ENCODE measurements around the gene LIMS1.
"Not testable (repeated sequence)": the region's sequence is repeated elsewhere in the genome, so short reads cannot be mapped to it uniquely, and the experiment has no call there.

The LIMS1 gene

GRCh38 chr2:108637304-108637669 is 103.0 kb downstream of the LIMS1 start:
- peak; percentile 99 for DNase-seq

GRCh38 chr2:108640731-108641130 is 106.5 kb downstream of the LIMS1 start:
- DNase-seq, result peak; percentile 83

- DNase-seq, result peak; percentile 60
Measured at GRCh38 chr2:108641756-108642155, 107.5 kb downstream of the LIMS1 start.

GRCh38 chr2:108643261-108643849 is 109.1 kb downstream of the LIMS1 start:
- DNase-seq, result no peak

GRCh38 chr2:108643862-108644261 is 109.6 kb downstream of the LIMS1 start:
- not testable (repeated sequence) for DNase-seq

- not testable (repeated sequence) for DNase-seq
Measured at GRCh38 chr2:108644446-108644845, 110.2 kb downstream of the LIMS1 start.

GRCh38 chr2:108648796-108649195 is 114.5 kb downstream of the LIMS1 start:
- DNase-seq, result not testable (repeated sequence)

GRCh38 chr2:108650465-108650864 is 116.2 kb downstream of the LIMS1 start:
- not testable (repeated sequence) for DNase-seq

GRCh38 chr2:108651468-108651867 is 117.2 kb downstream of the LIMS1 start:
- DNase-seq, result not testable (repeated sequence)

GRCh38 chr2:108652187-108652931 is 118.1 kb downstream of the LIMS1 start:
- peak; percentile 95 for DNase-seq

- DNase-seq, result not testable (repeated sequence)
Measured at GRCh38 chr2:108653425-108653824, 119.2 kb downstream of the LIMS1 start.

- not testable (repeated sequence) for DNase-seq
Measured at GRCh38 chr2:108653849-108654248, 119.6 kb downstream of the LIMS1 start.

GRCh38 chr2:108654521-108655125 is 120.4 kb downstream of the LIMS1 start:
- DNase-seq, result not testable (repeated sequence)

GRCh38 chr2:108655270-108655669 is 121.0 kb downstream of the LIMS1 start:
- not testable (repeated sequence) for DNase-seq

- not testable (repeated sequence) for DNase-seq
Measured at GRCh38 chr2:108656282-108656681, 122.0 kb downstream of the LIMS1 start.

GRCh38 chr2:108657517-108657916 is 123.2 kb downstream of the LIMS1 start:
- DNase-seq, result not testable (repeated sequence)

- DNase-seq, result not testable (repeated sequence)
Measured at GRCh38 chr2:108658553-108658952, 124.3 kb downstream of the LIMS1 start.

GRCh38 chr2:108661493-108661892 is 127.2 kb downstream of the LIMS1 start:
- not testable (repeated sequence) for DNase-seq

GRCh38 chr2:108662207-108662612 is 127.9 kb downstream of the LIMS1 start:
- DNase-seq, result not testable (repeated sequence)

GRCh38 chr2:108663346-108663745 is 129.1 kb downstream of the LIMS1 start:
- not testable (repeated sequence) for DNase-seq

GRCh38 chr2:108664089-108664488 is 129.8 kb downstream of the LIMS1 start:
- DNase-seq, result peak; percentile 6

GRCh38 chr2:108664979-108665378 is 130.7 kb downstream of the LIMS1 start:
- not testable (repeated sequence) for DNase-seq

GRCh38 chr2:108665975-108666374 is 131.7 kb downstream of the LIMS1 start:
- peak; percentile 69 for DNase-seq

GRCh38 chr2:108667140-108667539 is 132.9 kb downstream of the LIMS1 start:
- peak; percentile 14 for DNase-seq

Measured in inflammatory macrophage treated with lipopolysaccharide for 4 hours (primary cell).